Mammary epithelial cell (primary cell): Measurements from ENCODE around the gene IP6K3.

Experiments
- EZH2 ChIP-seq: IDR thresholded peaks from 2 replicates; pipeline ENCODE4 v1.6.1; 2012; ENCODE audit warnings: low read length, inconsistent platforms, borderline replicate concordance
- TF ChIP-seq, protein P1 (sequence below), 2 donors: IDR thresholded peaks in 1 of 2; conservative IDR thresholded peaks in 1 of 2; 2 replicates each; pipeline ENCODE4 v1.5.1; 2011 to 2012; ENCODE audit warnings: inconsistent platforms in 2 of 2, low read length in 2 of 2, mild to moderate bottlenecking in 2 of 2, control low read depth in 1 of 2, low read depth in 1 of 2; ENCODE audit not compliant: insufficient read depth in 1 of 2; ENCODE audit errors: extremely low read depth in 1 of 2

DNA sequence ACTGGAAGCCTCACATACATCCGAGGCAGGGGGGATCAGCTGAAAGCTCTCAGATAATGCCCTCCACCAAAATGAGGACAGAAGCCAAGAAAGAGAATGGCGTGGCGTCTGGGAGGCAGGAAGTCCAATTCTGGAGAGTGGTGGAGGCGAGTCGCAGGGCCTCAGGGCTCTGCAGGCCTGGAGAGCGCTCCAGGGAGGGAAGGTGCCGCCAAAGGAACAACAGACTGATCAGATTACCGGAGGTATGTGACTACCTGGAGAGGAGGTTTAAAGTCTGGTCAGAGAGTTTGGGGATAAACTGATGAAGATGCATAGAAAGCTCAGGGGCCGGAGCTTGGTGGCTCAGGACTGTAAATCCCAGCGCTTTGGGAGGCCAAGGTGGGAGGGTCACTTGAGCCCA, 11.2 kb upstream of the IP6K3 start:
- TF ChIP-seq, protein P1, sequence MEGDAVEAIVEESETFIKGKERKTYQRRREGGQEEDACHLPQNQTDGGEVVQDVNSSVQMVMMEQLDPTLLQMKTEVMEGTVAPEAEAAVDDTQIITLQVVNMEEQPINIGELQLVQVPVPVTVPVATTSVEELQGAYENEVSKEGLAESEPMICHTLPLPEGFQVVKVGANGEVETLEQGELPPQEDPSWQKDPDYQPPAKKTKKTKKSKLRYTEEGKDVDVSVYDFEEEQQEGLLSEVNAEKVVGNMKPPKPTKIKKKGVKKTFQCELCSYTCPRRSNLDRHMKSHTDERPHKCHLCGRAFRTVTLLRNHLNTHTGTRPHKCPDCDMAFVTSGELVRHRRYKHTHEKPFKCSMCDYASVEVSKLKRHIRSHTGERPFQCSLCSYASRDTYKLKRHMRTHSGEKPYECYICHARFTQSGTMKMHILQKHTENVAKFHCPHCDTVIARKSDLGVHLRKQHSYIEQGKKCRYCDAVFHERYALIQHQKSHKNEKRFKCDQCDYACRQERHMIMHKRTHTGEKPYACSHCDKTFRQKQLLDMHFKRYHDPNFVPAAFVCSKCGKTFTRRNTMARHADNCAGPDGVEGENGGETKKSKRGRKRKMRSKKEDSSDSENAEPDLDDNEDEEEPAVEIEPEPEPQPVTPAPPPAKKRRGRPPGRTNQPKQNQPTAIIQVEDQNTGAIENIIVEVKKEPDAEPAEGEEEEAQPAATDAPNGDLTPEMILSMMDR (conservative IDR thresholded peaks at IDR 0.05 in 1 of 2, IDR thresholded peaks at IDR 0.05 in 1 of 2; ENCODE audit: extremely low read depth in 1 of 2, insufficient read depth in 1 of 2, low read depth in 1 of 2, low read length in 2 of 2) = no peak
- TF ChIP-seq EZH2 = no peak
